ENCODE measurements around the gene INPP5E.

INPP5E gene

DNA sequence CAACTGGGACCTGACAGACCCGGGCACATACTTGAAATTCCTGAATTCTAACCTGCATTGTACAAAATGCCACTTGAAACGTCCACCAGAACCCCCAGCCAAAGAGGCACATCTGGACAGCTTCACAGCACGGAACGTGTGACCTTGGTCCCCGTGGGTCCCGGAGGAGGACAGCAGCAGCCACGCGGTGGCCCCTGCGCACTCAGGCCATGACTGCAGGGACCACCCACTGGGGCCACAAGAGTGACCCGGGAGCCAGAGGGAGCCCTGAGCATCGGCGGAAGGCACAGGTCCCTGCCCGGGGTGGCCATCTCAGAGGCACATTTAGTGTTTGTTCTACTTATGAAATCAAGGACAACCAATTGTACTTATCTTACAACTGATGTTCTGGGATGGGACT, 37.6 kb downstream of the INPP5E start:
- no peak for DNase-seq

DNA sequence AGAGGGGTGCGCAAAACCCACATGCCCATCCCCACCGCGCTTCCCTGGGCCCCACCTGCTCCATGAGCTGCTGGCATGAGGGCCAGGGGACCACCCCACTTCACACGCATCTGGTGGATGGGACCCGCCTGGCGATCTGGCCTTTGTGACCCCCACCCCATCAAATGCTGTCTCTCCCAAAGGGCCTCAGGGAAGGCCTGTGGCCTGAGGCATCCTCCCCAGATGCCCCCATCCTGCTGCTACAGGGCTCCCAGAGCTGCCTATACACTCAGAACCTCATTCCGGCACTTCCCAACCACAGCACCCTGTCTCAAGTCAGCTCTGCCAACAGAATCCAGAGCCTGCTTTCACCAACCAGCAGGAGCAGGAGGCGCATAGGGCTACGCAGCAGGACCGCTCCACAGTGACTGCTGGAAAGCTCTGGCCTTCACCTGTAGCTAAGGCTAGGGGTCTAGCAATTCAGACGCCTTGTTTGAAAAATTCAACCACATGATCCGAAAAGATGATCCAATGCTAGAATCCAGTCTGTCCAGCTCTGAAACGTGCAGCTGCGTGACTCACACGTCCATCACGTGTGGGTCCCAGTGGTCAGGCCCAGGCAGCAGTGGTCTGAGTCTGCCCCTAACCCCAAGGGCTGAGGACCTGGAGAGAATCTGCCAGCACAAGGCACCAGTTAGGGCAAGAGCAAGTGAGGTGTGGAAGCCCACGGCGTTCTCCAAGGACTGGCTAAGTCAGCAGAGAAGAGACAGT, 38.3 kb downstream of the INPP5E start:
- no peak for DNase-seq

DNA sequence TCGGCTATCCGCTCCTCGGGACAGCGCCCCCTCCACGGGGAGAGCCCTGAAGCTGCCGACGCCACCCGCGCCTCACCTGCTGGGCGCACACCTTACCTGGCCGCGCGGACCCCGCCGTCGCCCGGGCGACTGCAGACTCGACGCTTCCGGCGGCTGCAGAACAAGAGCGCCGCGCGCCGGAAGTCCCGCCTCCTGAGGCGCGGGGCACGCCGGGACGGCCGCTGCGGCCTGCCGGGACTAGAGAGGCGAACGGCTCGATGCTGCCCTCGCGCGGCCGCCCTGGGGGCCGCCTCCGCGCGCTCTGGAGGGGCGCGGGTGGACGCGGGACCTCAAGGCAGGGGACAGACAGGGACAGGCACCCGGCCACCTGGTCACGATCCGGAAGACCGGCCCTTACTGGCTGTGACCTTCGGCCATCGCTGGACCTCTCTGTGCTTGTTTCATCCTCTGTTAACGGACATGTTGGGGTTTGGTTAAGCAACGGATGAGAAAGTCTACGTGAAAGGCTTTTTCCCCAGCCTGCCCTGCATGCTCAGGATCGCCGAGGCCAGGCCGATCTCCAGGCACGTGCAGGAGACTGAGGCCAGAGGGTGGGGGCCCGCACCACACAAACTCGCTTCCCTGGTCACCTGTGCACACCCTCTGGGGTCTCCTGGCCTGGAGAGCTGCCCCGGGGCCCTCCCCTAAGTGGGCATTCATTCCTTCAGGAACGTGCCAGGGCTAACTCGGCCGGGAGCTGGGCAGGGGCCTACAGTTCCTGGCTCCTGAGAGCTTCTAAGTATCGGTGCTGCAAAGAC, 39.4 kb downstream of the INPP5E start, which contains the start of gene SNAPC4:
TSS of gene SNAPC4 (minus strand) at position 133 of the 797 bp plus-strand sequence. CDS start 1,742 bp downstream, outside the sequence.
- peak; percentile 76 to 86 for DNase-seq

DNA sequence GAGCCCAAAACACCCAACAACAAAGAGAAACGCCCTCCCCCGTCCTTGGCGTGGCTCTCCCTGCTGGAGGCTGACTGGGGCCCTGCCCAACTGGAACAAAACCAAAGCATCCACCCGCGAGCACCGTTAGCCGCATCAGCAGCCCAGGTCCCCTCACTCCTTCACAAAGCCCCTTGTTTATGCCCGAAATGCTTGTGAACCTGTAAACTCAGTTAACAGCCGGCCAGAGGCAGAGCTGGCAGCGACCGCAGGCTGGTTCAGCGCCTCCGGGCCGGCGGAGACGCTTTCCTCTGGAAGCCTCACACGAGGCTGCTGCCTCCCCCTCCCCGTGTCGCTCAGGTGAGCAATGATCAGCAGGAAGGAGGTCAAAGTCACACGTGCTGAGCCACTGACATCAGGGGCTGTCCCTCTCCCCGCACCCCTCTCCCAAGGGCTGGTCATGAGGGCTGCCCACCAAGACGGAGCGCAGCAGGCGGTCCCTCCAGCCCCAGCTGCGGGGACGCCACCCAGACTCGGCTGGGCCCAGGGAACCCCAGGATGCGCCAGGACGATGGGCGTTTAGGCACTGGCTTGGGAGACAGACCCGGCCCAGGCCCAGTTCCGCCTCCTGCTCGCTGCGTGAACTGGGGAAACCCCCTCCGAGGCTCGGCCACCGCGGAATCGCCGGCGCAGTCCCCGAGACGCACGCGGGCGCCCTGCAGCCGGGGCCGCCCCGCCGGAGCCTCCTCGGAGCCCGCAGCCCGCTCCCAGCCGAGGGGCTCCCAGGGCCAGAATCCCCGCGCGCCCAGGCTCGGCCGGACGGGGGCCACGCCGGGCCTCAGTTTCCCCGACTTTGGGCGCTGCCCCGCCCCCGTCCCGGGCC, 40.2 kb downstream of the INPP5E start:
- peak in 1 of 2 experiments; percentile 8 for DNase-seq

DNA sequence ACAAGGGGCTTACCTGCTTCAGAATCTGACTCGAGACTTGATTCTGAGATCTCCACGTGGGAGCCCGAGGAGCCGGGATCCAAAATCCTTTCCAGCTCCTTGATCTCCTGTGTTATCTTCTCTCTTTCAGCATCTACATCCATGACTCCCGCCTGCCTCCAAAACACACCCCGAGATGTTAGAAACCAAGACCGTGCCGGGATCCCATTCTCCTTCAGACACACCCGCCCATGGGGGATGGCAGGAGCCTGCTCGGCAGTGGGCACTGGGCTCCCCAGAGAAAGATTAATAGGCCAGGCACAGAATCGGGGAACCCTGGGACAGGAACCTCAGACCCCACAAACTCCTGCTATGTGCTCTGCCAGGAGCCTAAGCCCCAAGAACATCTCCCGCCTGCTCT, 41.4 kb downstream of the INPP5E start:
- no peak for DNase-seq

DNA sequence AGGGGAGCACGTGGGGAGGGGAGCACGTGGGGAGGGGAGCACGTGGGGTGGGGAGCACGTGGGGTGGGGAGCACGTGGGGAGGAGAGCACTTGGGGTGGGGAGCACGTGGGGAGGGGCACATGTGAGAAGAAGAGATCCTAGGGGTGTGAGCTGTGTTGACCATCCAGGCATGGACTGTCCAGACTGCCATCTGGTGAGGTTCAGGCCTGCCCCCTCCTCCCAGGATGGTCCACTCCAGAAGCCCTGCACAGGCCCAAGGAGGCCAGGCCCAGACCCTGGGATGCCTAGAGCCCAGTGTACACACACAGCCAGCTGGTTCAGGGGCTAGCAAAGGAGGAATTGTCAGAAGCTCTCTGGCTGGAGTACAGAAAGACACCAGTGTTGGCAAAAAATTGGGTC, 42.0 kb downstream of the INPP5E start:
- DNase-seq: no peak

DNA sequence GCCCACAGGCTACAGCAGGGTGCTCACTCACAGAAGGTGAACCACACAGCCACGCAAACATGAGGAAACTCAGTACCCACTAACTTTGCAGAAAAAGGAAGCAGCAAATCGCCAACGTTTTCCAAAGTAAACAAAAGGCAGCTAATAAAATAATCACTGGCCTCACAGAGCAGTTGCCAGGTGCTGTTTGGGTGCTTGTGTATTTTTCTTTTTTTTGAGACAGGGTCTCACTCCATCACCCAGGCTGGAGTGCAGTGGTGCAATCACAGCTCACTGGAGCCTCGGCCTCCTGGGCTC, 43.5 kb downstream of the INPP5E start:
- no peak for DNase-seq

DNA sequence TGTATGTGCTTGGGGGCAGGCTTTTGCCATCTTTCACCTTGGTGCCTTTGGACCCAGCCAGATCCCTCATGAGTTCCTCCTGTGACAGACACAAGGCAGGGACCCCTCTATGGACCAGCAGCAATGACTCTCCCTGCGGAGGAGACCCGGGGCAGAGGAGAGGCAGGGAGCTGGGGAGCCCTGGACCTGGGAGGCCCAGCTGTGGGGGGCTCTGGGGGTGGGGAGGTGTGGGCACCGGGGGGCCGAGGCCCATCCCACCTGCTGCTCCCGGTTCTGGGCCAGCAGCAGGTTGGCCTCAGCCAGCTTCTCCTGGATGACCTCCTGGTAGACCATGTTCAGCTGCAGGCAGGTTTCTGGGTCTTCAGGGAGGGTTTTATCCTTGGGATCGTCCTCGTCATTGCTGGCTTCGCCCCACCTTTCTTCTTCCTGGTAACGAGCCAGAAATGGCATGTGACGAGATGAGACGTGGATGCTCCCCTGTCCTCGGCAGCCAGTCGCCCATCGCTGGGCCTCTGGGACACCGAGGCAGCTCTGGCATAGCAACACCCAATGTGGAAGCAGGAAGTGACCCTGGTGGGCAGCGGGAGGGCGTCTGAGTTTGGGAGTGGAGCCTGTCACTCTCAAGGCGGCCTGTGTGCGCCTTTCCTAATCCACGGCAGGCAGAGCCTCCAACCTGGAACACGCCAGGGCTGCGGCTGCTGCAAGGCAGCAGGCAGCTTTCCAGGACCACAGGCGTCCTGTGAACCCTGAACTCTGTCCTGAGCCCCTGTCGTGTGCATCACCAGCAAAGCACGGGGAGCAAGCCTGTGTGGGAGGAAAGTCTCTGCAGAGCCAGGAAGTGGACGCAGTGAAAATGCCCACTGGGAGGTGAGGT, 44.1 kb downstream of the INPP5E start:
- no peak for DNase-seq

DNA sequence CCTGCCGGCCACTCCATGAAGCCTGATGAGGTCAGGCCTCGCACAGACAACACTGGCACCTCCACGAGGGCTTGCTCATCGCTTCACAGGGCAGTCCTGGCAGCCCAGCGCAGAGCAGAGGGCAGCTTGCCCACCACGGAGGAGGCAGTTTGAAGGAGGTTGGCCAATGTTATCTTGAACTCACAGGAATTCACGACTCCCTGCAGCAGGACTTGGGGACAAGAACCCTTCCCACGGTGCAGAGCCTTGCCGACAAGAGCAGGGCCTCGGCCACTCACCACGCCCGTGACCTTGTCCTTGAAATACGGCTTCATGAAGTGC, 44.7 kb downstream of the INPP5E start:
- no peak for DNase-seq

DNA sequence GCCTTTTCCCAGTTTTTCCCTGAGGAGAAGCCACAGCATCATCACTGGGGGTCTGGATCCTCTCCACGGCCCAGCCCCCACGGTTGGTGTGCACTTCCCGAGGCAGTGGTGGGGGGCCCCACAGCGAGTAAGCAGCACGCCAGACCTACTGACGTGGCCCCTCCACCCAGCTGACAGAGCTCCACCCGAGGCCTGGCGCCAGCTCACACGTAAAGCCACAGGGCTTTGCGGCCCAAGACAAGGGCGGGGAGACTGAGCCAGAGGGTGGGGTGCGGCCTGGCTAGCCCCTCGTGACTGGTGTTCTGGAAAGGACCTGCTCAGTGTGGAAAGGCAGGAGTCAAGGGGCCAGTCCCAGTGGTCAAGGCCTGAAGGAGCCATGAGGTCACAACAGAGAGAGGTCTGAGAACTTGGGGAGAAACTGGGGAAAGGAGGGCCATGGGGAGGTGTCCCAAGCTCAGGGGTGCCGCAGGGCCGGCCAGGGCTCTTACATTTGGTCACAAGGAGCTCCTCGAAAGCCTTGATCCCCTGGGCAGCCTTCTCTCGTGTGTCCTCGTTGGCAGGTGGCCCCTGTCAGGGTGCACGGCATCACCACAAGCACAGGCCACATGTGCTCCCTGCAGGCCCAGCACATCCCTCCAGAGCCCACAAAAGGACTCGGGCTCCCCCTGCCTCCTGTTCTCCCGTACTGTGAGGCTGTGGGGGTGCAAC, 45.2 kb downstream of the INPP5E start:
- no peak for DNase-seq

DNA sequence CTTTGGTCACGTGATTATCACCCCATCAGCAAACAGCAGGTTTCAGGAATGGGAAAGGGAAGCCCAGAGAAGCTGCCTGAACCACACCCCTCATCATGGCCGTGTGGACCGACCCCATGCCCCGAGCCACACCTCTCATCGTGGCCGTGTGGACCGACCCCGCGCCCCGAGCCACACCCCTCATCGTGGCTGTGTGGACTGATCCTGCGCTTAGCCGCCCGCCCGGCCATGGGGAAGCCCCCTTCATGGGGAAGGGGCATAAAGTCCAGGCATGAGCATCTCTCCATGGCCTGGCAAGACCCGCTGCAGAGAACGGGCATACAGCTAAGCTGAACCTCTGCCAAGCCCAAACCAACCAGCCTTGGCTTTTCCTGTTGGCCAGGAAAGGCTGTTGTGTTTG, 46.1 kb downstream of the INPP5E start:
- no peak for DNase-seq

DNA sequence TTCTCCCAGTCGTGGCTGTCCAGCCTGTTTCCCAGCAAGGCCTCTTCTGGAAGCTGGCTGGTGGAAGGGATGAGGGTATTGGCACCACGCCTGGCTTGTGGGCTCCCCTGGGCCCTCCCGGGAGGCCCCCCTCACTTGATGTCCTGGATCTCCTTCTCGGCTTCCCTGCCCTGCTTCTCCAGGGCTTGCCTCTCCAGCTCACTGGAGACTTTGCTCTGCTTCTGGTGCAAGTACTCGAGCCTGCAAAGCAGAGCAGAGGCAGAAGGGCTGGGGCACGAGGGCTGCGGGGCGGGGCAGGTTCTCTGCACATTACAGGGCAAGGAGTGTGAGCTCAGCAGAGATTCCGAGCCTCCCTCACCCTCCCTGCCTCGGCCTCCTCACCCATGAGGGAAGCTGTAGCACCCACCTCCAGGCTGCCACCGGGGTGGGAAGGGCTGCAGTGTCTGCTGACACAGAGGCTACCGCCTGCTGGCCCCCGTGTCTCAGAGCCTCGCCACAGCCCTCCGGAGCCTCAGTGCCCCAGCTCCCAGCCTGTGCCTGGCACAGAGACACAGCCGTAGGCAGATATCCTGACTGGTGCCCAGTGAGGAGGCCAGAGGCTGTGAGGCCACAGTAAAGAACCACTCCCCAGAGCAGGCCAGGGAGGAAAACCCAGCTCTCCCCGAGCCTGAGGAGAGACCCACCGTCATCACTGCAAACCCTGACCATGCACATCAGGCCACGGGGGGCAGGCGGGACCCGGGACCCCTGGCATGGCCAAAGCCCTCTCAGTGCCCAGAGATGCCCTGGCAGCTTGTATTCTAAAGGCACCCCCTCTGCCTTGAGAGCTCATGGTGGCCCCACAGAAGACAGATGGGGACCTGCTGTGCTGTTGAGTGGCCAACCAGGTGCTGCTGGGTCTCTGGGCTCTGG, 46.9 kb downstream of the INPP5E start:
- DNase-seq: no peak

DNA sequence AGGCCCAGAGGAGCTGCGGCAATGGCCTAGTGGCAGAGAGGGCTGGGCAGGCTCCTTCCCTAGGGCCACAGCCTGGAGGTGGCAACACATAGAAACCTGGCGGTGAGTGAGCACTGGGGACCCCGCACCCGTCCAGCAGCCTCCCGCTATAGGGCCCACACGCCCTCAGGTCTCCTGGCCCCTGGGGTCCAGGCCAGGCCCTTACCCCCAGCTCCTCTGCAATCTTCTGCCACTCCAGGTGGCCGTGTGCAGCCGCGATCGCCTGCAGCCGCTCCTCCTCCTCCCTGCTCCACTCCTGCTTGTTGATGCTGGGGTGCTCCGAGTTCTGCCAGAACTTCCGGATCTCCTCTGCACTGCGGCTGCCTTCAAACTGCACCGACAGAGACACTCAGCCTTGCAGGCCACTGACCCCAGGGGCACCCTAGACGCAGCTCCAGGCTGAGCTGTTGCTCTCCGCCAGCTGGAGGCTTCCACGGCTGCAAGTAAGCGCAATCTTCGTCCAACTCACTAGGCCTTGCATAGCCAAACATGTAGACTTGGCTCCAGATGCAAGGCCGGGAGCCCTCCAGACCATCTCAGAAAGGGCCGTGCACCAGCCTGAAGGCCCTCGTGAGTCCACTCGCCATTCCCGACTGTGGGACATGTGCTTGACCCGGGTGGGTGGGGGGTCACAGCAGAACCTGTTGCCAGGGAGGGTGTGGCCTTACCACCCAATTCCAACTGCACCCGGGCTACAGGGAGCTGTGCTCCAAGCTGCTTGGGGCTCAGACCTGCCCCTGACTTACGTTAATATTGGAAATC, 47.7 kb downstream of the INPP5E start:
- DNase-seq: no peak

DNA sequence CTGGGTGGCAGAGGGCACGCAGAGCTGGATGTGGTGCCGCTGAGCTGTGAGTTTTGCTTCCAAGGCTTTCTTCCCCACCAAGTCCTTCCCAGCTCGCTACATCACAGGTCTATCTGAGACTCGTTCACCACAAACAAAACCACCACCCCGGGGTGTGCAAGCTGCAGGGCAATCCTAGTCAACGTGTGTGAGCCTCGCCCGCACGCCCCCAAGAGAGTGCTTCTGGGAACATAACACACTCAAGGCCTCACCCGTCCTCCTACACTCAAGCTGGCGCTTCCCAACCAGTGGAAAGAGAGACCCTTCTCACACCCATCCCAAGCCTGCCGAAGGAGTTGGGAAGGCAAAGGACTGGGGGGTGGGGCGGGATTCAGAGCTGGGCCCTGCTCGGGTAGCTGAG, 50.2 kb downstream of the INPP5E start:
- no peak for DNase-seq

DNA sequence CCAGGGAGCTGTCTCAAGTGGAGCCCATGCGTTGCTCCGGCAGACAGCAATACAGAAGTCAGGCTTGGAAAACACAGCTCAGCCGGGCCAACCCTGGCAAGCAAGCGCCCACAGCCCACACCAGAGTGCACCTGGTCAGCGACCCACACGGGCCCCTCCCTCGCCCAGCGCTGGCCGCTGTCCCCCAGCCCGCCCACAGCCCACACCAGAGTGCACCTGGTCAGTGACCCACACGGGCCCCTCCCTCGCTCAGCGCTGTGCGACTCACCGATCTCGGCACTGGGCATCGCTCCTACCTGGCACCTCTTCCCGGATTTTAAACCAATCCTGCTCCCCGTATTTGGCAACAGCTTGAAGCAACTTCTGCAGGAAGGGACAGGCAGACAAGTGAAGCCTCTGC, 52.4 kb downstream of the INPP5E start:
- DNase-seq: no peak

DNA sequence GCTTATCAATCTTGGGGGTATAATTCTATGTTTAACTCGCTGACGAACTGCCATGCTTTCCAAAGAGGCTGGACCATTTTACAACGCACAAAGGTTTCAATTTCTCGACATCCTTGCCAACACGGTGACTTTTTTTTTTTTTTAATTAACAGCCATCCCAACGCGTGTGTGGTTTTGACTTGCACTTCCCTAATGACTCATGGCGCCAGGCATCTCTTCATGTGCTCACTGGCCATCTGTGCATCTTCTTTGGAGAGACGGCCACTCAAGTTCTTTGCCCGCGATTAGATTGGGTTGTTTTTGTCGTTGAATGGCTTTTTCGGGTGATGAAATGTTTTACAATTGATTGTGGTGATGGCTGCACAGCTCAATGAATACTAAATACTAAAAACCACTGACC, 53.6 kb downstream of the INPP5E start:
- DNase-seq: no peak

DNA sequence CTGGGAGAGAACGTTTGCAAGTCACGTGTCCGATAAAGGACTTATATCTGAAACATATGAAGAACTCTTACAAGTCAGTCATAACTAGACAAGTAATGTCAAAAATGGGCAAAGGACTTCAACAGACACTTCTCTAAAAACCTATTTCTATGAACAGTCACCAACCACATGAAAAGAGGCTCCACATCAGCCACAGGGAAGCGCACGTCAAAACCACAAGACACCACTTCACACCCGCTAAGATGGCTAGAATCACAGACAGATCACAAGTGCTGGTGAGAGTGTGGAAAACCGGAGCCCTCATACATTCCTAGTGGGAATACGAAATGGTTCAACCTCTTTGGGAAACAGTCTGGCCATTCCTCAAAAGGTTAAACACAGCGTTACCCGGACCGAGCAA, 54.6 kb downstream of the INPP5E start:
- DNase-seq: no peak

DNA sequence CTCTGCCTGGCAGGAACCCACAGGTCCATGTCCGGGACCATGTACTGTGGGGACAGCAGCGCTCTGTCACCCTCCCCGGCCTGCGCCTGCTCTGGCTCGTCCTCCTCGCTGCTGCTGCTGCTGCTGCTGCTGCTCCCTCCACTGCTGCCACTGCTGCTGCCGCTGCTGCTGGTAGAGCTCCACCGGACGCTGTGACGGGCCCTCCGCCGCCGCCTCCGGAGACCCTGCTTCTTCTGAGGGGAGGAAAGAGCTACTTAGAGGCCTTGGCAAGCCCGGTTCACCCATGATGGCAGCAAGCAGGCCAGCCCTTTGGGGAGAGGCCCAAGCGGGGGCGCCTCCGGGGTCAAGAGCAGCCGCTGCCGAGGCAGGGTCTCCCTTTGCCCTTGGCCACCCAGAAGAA, 56.2 kb downstream of the INPP5E start:
- DNase-seq: no peak

DNA sequence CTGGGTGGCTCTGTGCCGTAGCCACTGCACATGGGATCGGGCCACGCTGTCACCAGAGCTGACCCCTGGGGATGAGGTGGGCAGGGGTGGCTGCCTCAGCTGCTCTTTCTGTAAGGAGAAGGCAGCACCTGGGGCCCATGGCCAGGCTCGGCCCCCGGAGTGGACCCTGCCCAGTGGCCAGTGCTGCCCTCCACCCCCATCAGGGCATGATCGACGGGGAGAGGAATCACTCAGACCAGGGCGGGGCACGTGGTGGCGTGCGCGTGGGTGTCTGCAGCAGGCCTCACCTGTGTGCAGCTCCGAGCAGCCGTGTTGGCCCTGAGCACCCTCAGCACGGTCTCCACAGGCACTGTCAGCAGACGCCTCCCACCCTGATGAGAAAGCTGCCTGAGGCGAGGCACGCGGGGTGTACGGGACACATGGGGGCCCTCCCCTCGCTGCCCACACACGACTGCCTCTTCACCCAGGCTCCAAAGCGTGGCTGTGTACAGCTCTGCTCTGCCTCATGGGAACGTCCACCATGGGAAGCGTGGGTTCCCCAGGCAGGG, 57.6 kb downstream of the INPP5E start:
- DNase-seq: no peak

DNA sequence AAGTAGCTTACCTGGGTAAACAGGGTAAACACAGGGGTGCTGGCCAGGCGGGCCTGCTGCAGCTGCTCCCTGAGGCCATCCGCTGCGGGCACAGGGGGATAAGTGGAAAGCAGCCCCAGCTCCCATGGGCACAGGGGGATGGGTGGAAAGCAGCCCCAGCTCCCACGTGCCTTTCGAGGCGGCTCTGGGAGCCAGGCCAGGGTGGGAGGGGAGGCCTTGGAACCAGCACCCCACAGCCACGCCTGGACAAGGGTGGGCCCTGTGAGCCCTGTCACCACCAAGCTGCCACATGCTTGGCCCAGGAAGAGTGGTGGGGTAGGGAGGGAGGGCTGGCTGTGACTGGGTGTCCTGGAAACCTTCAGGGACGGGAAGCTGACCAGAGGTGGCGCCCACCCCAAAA, 58.3 kb downstream of the INPP5E start:
- DNase-seq: no peak

All from AML-193 (cell line).